IMR-90 (cell line): ENCODE results near the gene KCNH2. TPM values are rescaled to one million over a fixed set of nuclear protein-coding genes. Genes with fewer than 3 reads are reported as not detected.

ENCODE experiments used
- ATAC-seq: fragments of 200-7000 bp; cut with Tn5 transposase; 2 replicates; pipeline ENCODE4 v1.9.1; 2020; ENCODE audit warnings: low read depth, mild to moderate bottlenecking, moderate library complexity
- BruUV-seq: library from RNA; stranded (reverse); fragments of 400-500 nt; replicated peaks from 2 replicates; lab custom pipeline; 2021; lab: Mats Ljungman, UMichigan
- CTCF ChIA-PET: fragments of 300-600 bp; formaldehyde crosslinking; extraction: SDS; loops from one replicate; lab custom pipeline; 2021; ENCODE audit warnings: antibody characterized with exemption; lab: Yijun Ruan, JAX
- POLR2A ChIA-PET: fragments of 300-600 bp; sonication (Branson Sonifier 250); formaldehyde crosslinking; loops from one replicate; lab custom pipeline; 2022; ENCODE audit warnings: antibody characterized with exemption; ENCODE audit not compliant: unreplicated experiment; lab: Charles Lee
- DNase-seq: peaks from one replicate; pipeline ENCODE4 v3.0.0; 2013
- H2AFZ ChIP-seq: replicated peaks from 2 replicates; pipeline ENCODE3; 2013; ENCODE audit warnings: low read length, mild to moderate bottlenecking; ENCODE audit not compliant: poor library complexity
- H2AK5ac ChIP-seq: 2 replicates; pipeline ENCODE4 v1.6.1; 2013; ENCODE audit warnings: low read depth, low read length, inconsistent platforms
- H2AK9ac ChIP-seq: replicated peaks from 2 replicates; pipeline ENCODE3; 2013; ENCODE audit warnings: mild to moderate bottlenecking, low read depth, low read length, moderate library complexity; ENCODE audit not compliant: poor library complexity
- H2BK120ac ChIP-seq: 2 replicates; pipeline ENCODE4 v1.6.1; 2013; ENCODE audit warnings: low read depth, low read length, inconsistent platforms
- H2BK15ac ChIP-seq: 3 replicates; pipeline ENCODE4 v1.6.1; 2013; ENCODE audit warnings: low read depth, low read length, inconsistent platforms
- H2BK20ac ChIP-seq: 2 replicates; pipeline ENCODE4 v1.6.1; 2013; ENCODE audit warnings: low read depth, mild to moderate bottlenecking, inconsistent platforms, low read length, moderate library complexity
- H2BK5ac ChIP-seq: 2 replicates; pipeline ENCODE4 v1.6.1; 2013; ENCODE audit warnings: mild to moderate bottlenecking, low read depth, low read length, inconsistent platforms; ENCODE audit not compliant: poor library complexity, severe bottlenecking
- H3K14ac ChIP-seq: replicated peaks from 2 replicates; pipeline ENCODE4 v1.6.1; 2013; ENCODE audit warnings: low read depth, low read length, inconsistent platforms
- H3K18ac ChIP-seq: 2 replicates; pipeline ENCODE4 v1.6.1; 2013; ENCODE audit warnings: low read depth, low read length, control low read depth
- H3K23ac ChIP-seq: 2 replicates; pipeline ENCODE4 v1.6.1; 2013; ENCODE audit warnings: low read depth, low read length, inconsistent platforms
- H3K27ac ChIP-seq: 2 replicates; pipeline ENCODE4 v1.5.1; 2013; ENCODE audit warnings: mild to moderate bottlenecking, control low read depth, low read length; ENCODE audit not compliant: insufficient read depth
- H3K27me3 ChIP-seq: 2 replicates; pipeline ENCODE4 v1.6.1; 2013; ENCODE audit warnings: low read length; ENCODE audit not compliant: control insufficient read depth, insufficient read depth
- H3K36me3 ChIP-seq: 2 replicates; pipeline ENCODE4 v1.6.1; 2013; ENCODE audit warnings: low read length, mixed read lengths; ENCODE audit not compliant: control insufficient read depth, insufficient read depth
- H3K4ac ChIP-seq: 2 replicates; pipeline ENCODE4 v1.6.1; 2013; ENCODE audit warnings: low read depth, low read length, inconsistent platforms
- H3K4me1 ChIP-seq: 2 replicates; pipeline ENCODE4 v1.6.1; 2013; ENCODE audit warnings: low read length, mixed read lengths; ENCODE audit not compliant: control insufficient read depth, insufficient read depth
- H3K4me2 ChIP-seq: 2 replicates; pipeline ENCODE4 v1.6.1; 2013; ENCODE audit warnings: low read depth, mild to moderate bottlenecking, control low read depth, low read length, moderate library complexity
- H3K4me3 ChIP-seq: 2 replicates; pipeline ENCODE4 v1.5.1; 2013; ENCODE audit warnings: low read depth, mild to moderate bottlenecking, control low read depth, low read length, moderate library complexity; ENCODE audit not compliant: insufficient read depth
- H3K56ac ChIP-seq: 2 replicates; pipeline ENCODE4 v1.6.1; 2013; ENCODE audit warnings: low read length, inconsistent platforms; ENCODE audit not compliant: insufficient read depth; ENCODE audit errors: extremely low read depth
- H3K79me1 ChIP-seq, 2 experiments: 2 replicates each; pipeline ENCODE4 v1.6.1; 2013; ENCODE audit warnings: low read length in 2 of 2, inconsistent platforms in 1 of 2, low read depth in 1 of 2
- H3K9ac ChIP-seq: 2 replicates; pipeline ENCODE4 v1.6.1; 2013; ENCODE audit warnings: low read depth, low read length, control low read depth
- H3K9me1 ChIP-seq: 2 replicates; pipeline ENCODE4 v1.6.1; 2013; ENCODE audit warnings: low read length, inconsistent platforms; ENCODE audit not compliant: insufficient read depth
- H3K9me3 ChIP-seq: 2 replicates; pipeline ENCODE4 v1.6.1; 2013; ENCODE audit warnings: low read length; ENCODE audit not compliant: control insufficient read depth, insufficient read depth
- H4K20me1 ChIP-seq: 2 replicates; pipeline ENCODE4 v1.6.1; 2013; ENCODE audit warnings: low read length, inconsistent platforms; ENCODE audit not compliant: insufficient read depth
- H4K5ac ChIP-seq: 2 replicates; pipeline ENCODE4 v1.6.1; 2013; ENCODE audit warnings: mild to moderate bottlenecking, low read depth, low read length, control low read depth
- H4K8ac ChIP-seq, 2 experiments: 2 replicates each; pipeline ENCODE4 v1.6.1; 2013; ENCODE audit warnings: low read depth in 2 of 2, low read length in 2 of 2, control low read depth in 1 of 2, inconsistent platforms in 1 of 2
- H4K91ac ChIP-seq: 2 replicates; pipeline ENCODE4 v1.6.1; 2013; ENCODE audit warnings: low read depth, low read length, inconsistent platforms; ENCODE audit not compliant: insufficient read depth
- BHLHE40 ChIP-seq: fragments of 150-350 bp; IDR thresholded peaks from 2 replicates; pipeline ENCODE4 v1.6.1; 2016; ENCODE audit warnings: mild to moderate bottlenecking, low read depth, low read length
- CEBPB ChIP-seq: IDR thresholded peaks from 2 replicates; pipeline ENCODE4 v1.6.1; 2012; ENCODE audit warnings: low read depth, low read length, improper control_type of control experiment
- CHD1 ChIP-seq: IDR thresholded peaks from 2 replicates; pipeline ENCODE4 v1.6.1; 2012; ENCODE audit warnings: low read depth, low read length, improper control_type of control experiment
- CTCF ChIP-seq: conservative IDR thresholded peaks from 2 replicates; pipeline ENCODE4 v1.5.1; 2012; ENCODE audit warnings: mild to moderate bottlenecking, low read depth, low read length, improper control_type of control experiment
- FOS ChIP-seq: fragments of 150-350 bp; IDR thresholded peaks from 2 replicates; pipeline ENCODE4 v1.6.1; 2016; ENCODE audit warnings: low read depth, low read length
- RAD21 ChIP-seq: IDR thresholded peaks from 2 replicates; pipeline ENCODE4 v1.6.1; 2012; ENCODE audit warnings: low read length, improper control_type of control experiment
- RCOR1 ChIP-seq: IDR thresholded peaks from 2 replicates; pipeline ENCODE4 v1.6.1; 2012; ENCODE audit warnings: mild to moderate bottlenecking, low read length, improper control_type of control experiment; ENCODE audit not compliant: insufficient replicate concordance
- SMC3 ChIP-seq: fragments of 150-350 bp; IDR thresholded peaks from 2 replicates; pipeline ENCODE4 v1.6.1; 2016; ENCODE audit warnings: low read depth, mild to moderate bottlenecking, antibody characterized with exemption, low read length, moderate library complexity
- USF2 ChIP-seq: fragments of 150-350 bp; IDR thresholded peaks from 2 replicates; pipeline ENCODE4 v1.6.1; 2017; ENCODE audit warnings: mild to moderate bottlenecking, antibody characterized with exemption, low read length, low read depth
- whole genome bisulfite sequencing, 2 experiments: methylation state at CpG; one replicate each; pipeline versions ENCODE4 v1.1.5 to v1.1.7; 2013; ENCODE audit warnings: missing lambda C conversion rate in 2 of 2; ENCODE audit not compliant: insufficient read length in 1 of 2; ENCODE audit errors: extremely low coverage in 2 of 2; 5-methylcytosine and 5-hydroxymethylcytosine counted together
- dilution Hi-C: fragments of 300-500 bp; cut with HindIII; formaldehyde crosslinking; loops from one replicate; pipeline ENCODE4 v1.14.3; 2018; ENCODE audit warnings: low sequenced_read_pairs; ENCODE audit not compliant: unreplicated experiment
- in situ Hi-C: fragments of 300-500 bp; cut with MboI; formaldehyde crosslinking; loops from 3 replicates; pipeline ENCODE4 v1.14.3; 2019; ENCODE audit warnings: low sequenced_read_pairs, inconsistent platforms, mixed read lengths
- intact Hi-C: fragments of 100-400 bp; cut with micrococcal nuclease; formaldehyde crosslinking; loops from 2 replicates; pipeline ENCODE4 v1.10.0; 2022
- polyA plus RNA-seq, 3 experiments: library from polyadenylated mRNA; depleted of rRNA; stranded (reverse); fragments of >200 nt; gene quantifications; 2 replicates each; pipeline ENCODE4 v1.2.3, GENCODE V29; 2012; ENCODE audit warnings: low replicate concordance in 1 of 3
- total RNA-seq: library from RNA; depleted of rRNA; stranded (reverse); fragments of >200 nt; gene quantifications from 2 replicates; pipeline ENCODE4 v1.2.3, GENCODE V29; 2012

Gene KCNH2
- total and polyA plus RNA-seq, 2 of the 4 experiments (the other 2 are of a cell fraction) = 0.90 to 2.1 TPM

DNA sequence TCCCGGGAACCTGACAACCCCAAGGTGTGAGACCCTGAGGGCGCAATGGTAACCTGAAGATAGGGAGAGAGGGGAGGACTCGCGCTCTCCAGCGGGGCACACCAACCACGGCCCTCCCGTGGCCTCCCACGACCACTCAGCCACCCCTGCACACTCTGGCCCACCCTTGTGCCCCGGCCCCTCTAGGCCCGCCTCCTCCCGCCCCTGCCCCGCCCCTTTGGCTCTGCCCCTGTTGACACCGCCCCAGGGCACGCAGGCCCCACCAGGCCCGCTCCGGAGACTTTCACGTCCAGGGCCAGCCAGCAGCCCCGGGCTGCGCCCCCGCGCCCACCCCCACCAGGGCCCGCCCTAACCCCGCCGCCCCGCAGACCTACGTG lies 35.2 kb upstream of the KCNH2 start (continued):
- TF ChIP-seq CHD1 = no peak

- H3K56ac ChIP-seq = no peak overlapping the region
- WGBS, 2 experiments = 73% methylated on average over 3 of the region's 23 CpGs; no CpG with 5 or more reads in 1 of the 2 experiments
- H3K27me3 ChIP-seq = peaks cover 23% of the 10 kb centered on the region; the same call in 1 of the 2 replicates
- no peak overlapping the region for H2BK20ac ChIP-seq
- no peak for DNase-seq
- CTCF ChIA-PET = interaction anchor here (1.4 kb wide), 1 partner anchor 15 kb away, joined by 5 read pairs; the partner anchor contains the start of gene ABCB8
- H3K9me1 ChIP-seq = no peaks in the 10 kb centered on the region
- TF ChIP-seq FOS (no peak), BHLHE40 (no peak), CTCF (peak; percentile 54), RCOR1 (no peak), SMC3 (peak; percentile 36), CEBPB (no peak), CHD1 (no peak), RAD21 (peak; percentile 59), USF2 (no peak)
- no peak overlapping the region for H3K4me3 ChIP-seq
- H4K20me1 ChIP-seq = no peaks in the 10 kb centered on the region
- dilution Hi-C loops = no loop called here
- no peak overlapping the region for H4K91ac ChIP-seq
- no peak overlapping the region; the same call in 1 of the 2 replicates for H3K4me2 ChIP-seq
- no peaks in the 10 kb centered on the region for H3K36me3 ChIP-seq
- ATAC-seq = peak; percentile 46; the same call in 1 of the 2 replicates
- intact Hi-C loops = loop anchor here (5.0 kb wide), 1 partner anchor 99 kb away; no protein-coding TSS in a partner anchor
- no peak overlapping the region for H3K27ac ChIP-seq
- H3K4me1 ChIP-seq = peaks cover 9% of the 10 kb centered on the region; the same call in 1 of the 2 replicates
- H3K4ac ChIP-seq = no peak overlapping the region
- H2AK5ac ChIP-seq = no peak overlapping the region
- H3K18ac ChIP-seq = no peak overlapping the region
- H4K8ac ChIP-seq = no peak overlapping the region
- no TSS peak for BruUV-seq
- POLR2A ChIA-PET = no interaction called here
- no peaks in the 10 kb centered on the region for H3K79me1 ChIP-seq
- H3K9me3 ChIP-seq = no peaks in the 10 kb centered on the region
- no peak overlapping the region for H4K5ac ChIP-seq
- H2BK15ac ChIP-seq = no peak overlapping the region
- in situ Hi-C loops = no loop called here
- no peak overlapping the region for H2BK120ac ChIP-seq
- no peak overlapping the region for H3K14ac ChIP-seq
- H2AK9ac ChIP-seq = no peak overlapping the region
- peak overlapping the region; percentile 77 for H2AFZ ChIP-seq
- no peak overlapping the region for H2BK5ac ChIP-seq
- H3K9ac ChIP-seq = no peak overlapping the region
- no peak overlapping the region for H3K23ac ChIP-seq
These were observed 34.8 kb upstream of the KCNH2 start for GRCh38 chr7:151012911-151013347.
